WTC11 (cell line): ENCODE data around the gene AGBL5. TPM values are rescaled to one million over a fixed set of nuclear protein-coding genes. Genes with fewer than 3 reads are reported as not detected.

Source experiments
- ATAC-seq: fragments of 200-7000 bp; cut with Tn5 transposase; 2 replicates; pipeline ENCODE4 v1.10.0; 2021; ENCODE audit warnings: mild to moderate bottlenecking, moderate library complexity
- CTCF ChIA-PET: fragments of 300-600 bp; sonication (Branson Sonifier 250); formaldehyde crosslinking; loops from one replicate; lab custom pipeline; 2021; ENCODE audit warnings: antibody characterized with exemption; lab: Charles Lee
- POLR2A ChIA-PET: fragments of 350-600 bp; sonication (Branson Sonifier 250); formaldehyde crosslinking; loops from one replicate; lab custom pipeline; 2021; ENCODE audit warnings: antibody characterized with exemption; lab: Charles Lee
- DNase-seq: peaks from one replicate; pipeline ENCODE4 v3.0.0; 2021; ENCODE audit warnings: low spot score
- H3K27ac Mint-ChIP-seq: 2 replicates; pipeline ENCODE4 v1.8.0; 2021; ENCODE audit warnings: mixed read lengths
- H3K27me3 Mint-ChIP-seq: 2 replicates; pipeline ENCODE4 v1.8.0; 2021; ENCODE audit warnings: low read depth, mild to moderate bottlenecking, moderate library complexity, mixed read lengths
- H3K36me3 Mint-ChIP-seq: 2 replicates; pipeline ENCODE4 v1.8.0; 2021; ENCODE audit warnings: mixed read lengths
- H3K4me1 Mint-ChIP-seq: 2 replicates; pipeline ENCODE4 v1.8.0; 2022; ENCODE audit warnings: mixed read lengths
- H3K4me3 Mint-ChIP-seq: 2 replicates; pipeline ENCODE4 v1.8.0; 2021; ENCODE audit warnings: mild to moderate bottlenecking, moderate library complexity, mixed read lengths
- H3K9me3 Mint-ChIP-seq: 2 replicates; pipeline ENCODE4 v1.8.0; 2021; ENCODE audit warnings: mixed read lengths
- ATF3 ChIP-seq: sonication (generic); formaldehyde crosslinking; conservative IDR thresholded peaks from 2 replicates; pipeline ENCODE4 v1.8.1; 2022; ENCODE audit warnings: mild to moderate bottlenecking, missing genetic modification reagents
- CREM ChIP-seq: sonication (generic); formaldehyde crosslinking; IDR thresholded peaks from 2 replicates; pipeline ENCODE4 v1.8.1; 2022; ENCODE audit warnings: mild to moderate bottlenecking, missing genetic modification reagents, moderate library complexity
- CTCF ChIP-seq: fragments of 200-600 bp; IDR thresholded peaks from 2 replicates; pipeline ENCODE4 v1.8.0; 2022; ENCODE audit warnings: antibody characterized with exemption
- E2F1 ChIP-seq: sonication (generic); formaldehyde crosslinking; IDR thresholded peaks from 2 replicates; pipeline ENCODE4 v1.8.0; 2022; ENCODE audit warnings: mild to moderate bottlenecking, missing genetic modification reagents
- FOXK1 ChIP-seq: sonication (generic); formaldehyde crosslinking; IDR thresholded peaks from 2 replicates; pipeline ENCODE4 v1.8.0; 2022; ENCODE audit warnings: mild to moderate bottlenecking, moderate library complexity, missing genetic modification reagents
- GRHL2 ChIP-seq: fragments of 250-450 bp; sonication (Bioruptor Pico); IDR thresholded peaks from 2 replicates; pipeline ENCODE4 v1.8.0; 2022; ENCODE audit warnings: mild to moderate bottlenecking, moderate library complexity; ENCODE audit not compliant: insufficient replicate concordance, severe bottlenecking
- GTF2I ChIP-seq: fragments of 250-450 bp; sonication (Bioruptor Pico); conservative IDR thresholded peaks from 2 replicates; pipeline ENCODE4 v1.4.0; 2021; ENCODE audit warnings: mild to moderate bottlenecking
- HMGA2 ChIP-seq: fragments of 250-450 bp; sonication (Bioruptor Pico); IDR thresholded peaks from 2 replicates; pipeline ENCODE4 v1.4.0; 2021; ENCODE audit warnings: mild to moderate bottlenecking, moderate library complexity
- MYBL2 ChIP-seq: sonication (generic); formaldehyde crosslinking; IDR thresholded peaks from 2 replicates; pipeline ENCODE4 v1.8.1; 2023; ENCODE audit warnings: mild to moderate bottlenecking, moderate library complexity, missing genetic modification reagents
- NFATC4 ChIP-seq: fragments of 250-450 bp; sonication (Bioruptor Pico); IDR thresholded peaks from 2 replicates; pipeline ENCODE4 v1.9.0; 2021; ENCODE audit warnings: mild to moderate bottlenecking
- PRDM15 ChIP-seq: sonication (generic); formaldehyde crosslinking; IDR thresholded peaks from 2 replicates; pipeline ENCODE4 v1.8.0; 2022; ENCODE audit warnings: missing genetic modification reagents
- PRRX2 ChIP-seq: fragments of 250-450 bp; sonication (Bioruptor Pico); IDR thresholded peaks from 2 replicates; pipeline ENCODE4 v1.8.0; 2021; ENCODE audit warnings: mild to moderate bottlenecking
- SMAD4 ChIP-seq: sonication (generic); formaldehyde crosslinking; IDR thresholded peaks from 2 replicates; pipeline ENCODE4 v1.8.0; 2022; ENCODE audit warnings: mild to moderate bottlenecking, missing genetic modification reagents
- SP1 ChIP-seq: sonication (generic); formaldehyde crosslinking; conservative IDR thresholded peaks from 2 replicates; pipeline ENCODE4 v1.8.1; 2022; ENCODE audit warnings: missing genetic modification reagents
- TEAD1 ChIP-seq: sonication (generic); formaldehyde crosslinking; IDR thresholded peaks from 2 replicates; pipeline ENCODE4 v1.8.0; 2022; ENCODE audit warnings: mild to moderate bottlenecking, missing genetic modification reagents
- USF1 ChIP-seq: sonication (generic); formaldehyde crosslinking; IDR thresholded peaks from 2 replicates; pipeline ENCODE4 v1.8.0; 2022; ENCODE audit warnings: mild to moderate bottlenecking, missing genetic modification reagents
- ZMAT4 ChIP-seq: fragments of 250-450 bp; sonication (Bioruptor Pico); IDR thresholded peaks from 2 replicates; pipeline ENCODE4 v1.9.0; 2021; ENCODE audit warnings: mild to moderate bottlenecking
- ZNF138 ChIP-seq: sonication (generic); formaldehyde crosslinking; conservative IDR thresholded peaks from 2 replicates; pipeline ENCODE4 v1.8.1; 2022; ENCODE audit warnings: mild to moderate bottlenecking, moderate library complexity, missing genetic modification reagents
- ZNF281 ChIP-seq: sonication (generic); formaldehyde crosslinking; IDR thresholded peaks from 2 replicates; pipeline ENCODE4 v1.8.0; 2023; ENCODE audit warnings: mild to moderate bottlenecking, missing genetic modification reagents
- ZNF396 ChIP-seq: fragments of 250-450 bp; sonication (Bioruptor Pico); IDR thresholded peaks from 2 replicates; pipeline ENCODE4 v1.8.0; 2021; ENCODE audit warnings: mild to moderate bottlenecking, moderate library complexity, borderline replicate concordance
- ZNF423 ChIP-seq: fragments of 250-450 bp; sonication (Bioruptor Pico); IDR thresholded peaks from 2 replicates; pipeline ENCODE4 v2.1.2; 2022; ENCODE audit warnings: mild to moderate bottlenecking, moderate library complexity
- total RNA-seq: library from RNA; stranded (reverse); gene quantifications from 3 replicates; pipeline ENCODE4 v1.2.3, GENCODE V29; 2021

The AGBL5 gene
- total RNA-seq, 1 experiment from 2014 or later: 43.0 TPM

- no peak for TF ChIP-seq CREM
- no peak for TF ChIP-seq ATF3 (CRISPR knock-in tag)
- TF ChIP-seq HMGA2 (CRISPR knock-in tag): no peak
These were observed 36.6 kb upstream of the AGBL5 start (continued) for GRCh38 chr2:27014771-27015433.

- POLR2A ChIA-PET: interaction anchor here (0.6 to 1.9 kb wide), 9 partner anchors 8 to 412 kb away, joined by 3 to 8 read pairs (median 4); partner anchors contain the start of genes DPYSL5, NRBP1 and OST4
- H3K27ac Mint-ChIP-seq: no peak overlapping the region
- H3K9me3 Mint-ChIP-seq: peaks cover 21% of the 10 kb centered on the region
- DNase-seq: peak; percentile 83
- peak; percentile 92 for ATAC-seq
- CTCF ChIA-PET: interaction anchor here (0.5 to 6.9 kb wide), 74 partner anchors 9 to 832 kb away, joined by 3 to 596 read pairs (median 6); partner anchors contain the start of genes AGBL5, DPYSL5, EMILIN1 and KHK
- no peak for TF ChIP-seq ZNF396
- no peak for TF ChIP-seq PRRX2 (CRISPR knock-in tag)
- no peak for TF ChIP-seq FOXK1 (CRISPR knock-in tag)
- TF ChIP-seq ZNF423 (CRISPR knock-in tag): 0 out of 2 replicates have a peak, but pooled peaks have one; percentile 53
- no peak for TF ChIP-seq ZNF138 (CRISPR knock-in tag)
- TF ChIP-seq MYBL2: no peak
- TF ChIP-seq ZNF281 (CRISPR knock-in tag): 0 out of 2 replicates have a peak, but pooled peaks have one; percentile 58
- TF ChIP-seq SP1 (CRISPR knock-in tag): no peak
- no peak for TF ChIP-seq SMAD4 (CRISPR knock-in tag)
- no peak for TF ChIP-seq GRHL2 (CRISPR knock-in tag)
- no peak for TF ChIP-seq E2F1 (CRISPR knock-in tag)
- no peak for TF ChIP-seq USF1 (CRISPR knock-in tag)
- no peak for TF ChIP-seq TEAD1 (CRISPR knock-in tag)
- TF ChIP-seq PRDM15: peak; percentile 97
- TF ChIP-seq ZMAT4: no peak
- TF ChIP-seq NFATC4 (CRISPR knock-in tag): no peak
- TF ChIP-seq GTF2I: no peak
- peak; percentile 71 for TF ChIP-seq CTCF
- H3K4me3 Mint-ChIP-seq: no peak overlapping the region
- H3K27me3 Mint-ChIP-seq: peaks cover 11% of the 10 kb centered on the region; the same call in 1 of the 2 replicates
- H3K4me1 Mint-ChIP-seq: peaks cover 12% of the 10 kb centered on the region
- peaks cover 21% of the 10 kb centered on the region for H3K36me3 Mint-ChIP-seq
These were observed 34.6 kb upstream of the AGBL5 start for GRCh38 chr2:27016801-27017325.
